ENCODE measurements around the gene SPINK7.
"Not testable (repeated sequence)": the region's sequence is repeated elsewhere in the genome, so short reads cannot be mapped to it uniquely, and the experiment has no call there.

Gene SPINK7

DNA sequence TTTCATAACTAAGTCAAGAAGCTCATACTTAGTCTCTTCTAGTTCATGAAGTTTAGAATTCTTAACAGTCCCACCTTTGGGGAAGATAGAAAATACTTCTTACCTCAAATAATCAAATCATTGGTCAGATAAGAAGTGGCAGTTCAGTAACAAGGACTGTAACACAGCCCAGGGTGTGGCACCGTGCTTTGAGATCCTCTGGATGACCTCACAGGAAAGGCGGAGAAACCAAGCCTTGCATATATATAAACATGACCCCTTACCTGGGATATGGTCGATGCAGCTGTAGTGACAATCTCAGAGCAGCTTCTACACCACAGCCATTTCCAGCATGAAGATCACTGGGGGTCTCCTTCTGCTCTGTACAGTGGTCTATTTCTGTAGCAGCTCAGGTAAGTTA, at the start of gene SPINK7:
Gene SPINK7 (plus strand): TSS at position 271 of the 400 bp plus-strand sequence. CDS start 61 bp downstream, at position 332.
- no peak for DNase-seq

DNA sequence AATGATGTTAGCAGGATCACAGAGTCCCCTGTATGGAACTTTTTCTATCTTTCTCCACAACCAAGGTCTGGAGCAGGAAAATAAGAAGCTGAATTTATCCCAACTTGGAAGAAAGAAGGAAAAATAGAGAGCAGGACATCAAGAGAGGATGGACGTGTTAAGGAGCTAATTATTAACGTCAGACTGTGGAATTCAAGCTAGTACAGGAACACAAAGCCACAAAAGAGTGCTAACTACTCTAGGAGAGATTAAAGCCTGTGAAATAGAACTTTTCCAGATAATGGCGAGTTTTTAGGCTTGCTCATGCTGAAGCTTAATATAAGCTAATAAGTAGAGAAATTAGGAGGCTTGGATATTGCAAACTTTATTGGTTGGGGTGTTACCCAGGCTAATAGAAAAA, 44.3 kb upstream of the SPINK7 start:
- no peak for DNase-seq

DNA sequence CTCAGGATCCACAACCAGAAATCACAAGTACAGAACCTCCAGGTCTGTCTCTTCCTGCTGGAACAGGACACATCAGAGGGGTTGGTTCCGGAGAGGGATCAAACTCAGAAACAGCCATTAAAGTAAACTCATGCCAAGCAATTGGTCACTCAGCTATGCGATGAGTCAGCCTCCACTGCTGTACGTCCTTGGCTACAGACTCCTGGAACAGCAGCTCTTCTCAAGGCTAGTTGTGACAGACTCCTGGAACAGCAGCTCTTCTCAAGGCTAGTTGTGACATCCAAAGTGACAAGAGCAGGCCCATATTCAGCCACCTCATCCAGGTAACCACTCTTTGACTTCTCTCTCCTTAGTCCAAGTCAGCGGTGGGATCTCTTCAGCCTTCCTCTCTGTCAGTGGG, 43.7 kb upstream of the SPINK7 start, which contains the start of gene SPINK13:
Gene SPINK13 (plus strand): TSS at position 229 of the 400 bp plus-strand sequence. CDS start 1,279 bp downstream, outside the sequence.
- no peak for DNase-seq

DNA sequence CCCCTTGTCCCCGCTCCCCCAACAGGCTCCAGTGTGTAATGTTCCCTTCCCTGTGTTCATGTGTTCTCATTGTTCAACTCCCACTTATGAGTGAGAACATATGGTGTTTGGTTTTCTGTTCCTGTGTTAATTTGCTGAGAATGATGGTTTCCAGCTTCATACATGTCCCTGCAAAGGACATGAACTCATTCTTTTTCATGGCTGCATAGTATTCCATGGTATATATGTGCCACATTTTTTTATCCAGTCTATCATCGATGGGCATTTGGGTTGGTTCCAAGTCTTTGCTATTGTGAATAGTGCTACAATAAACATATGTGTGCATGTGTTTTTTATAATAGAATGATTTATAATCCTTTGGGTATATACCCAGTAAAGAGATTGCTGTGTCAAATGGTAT, 37.1 kb upstream of the SPINK7 start:
- not testable (repeated sequence) for DNase-seq

DNA sequence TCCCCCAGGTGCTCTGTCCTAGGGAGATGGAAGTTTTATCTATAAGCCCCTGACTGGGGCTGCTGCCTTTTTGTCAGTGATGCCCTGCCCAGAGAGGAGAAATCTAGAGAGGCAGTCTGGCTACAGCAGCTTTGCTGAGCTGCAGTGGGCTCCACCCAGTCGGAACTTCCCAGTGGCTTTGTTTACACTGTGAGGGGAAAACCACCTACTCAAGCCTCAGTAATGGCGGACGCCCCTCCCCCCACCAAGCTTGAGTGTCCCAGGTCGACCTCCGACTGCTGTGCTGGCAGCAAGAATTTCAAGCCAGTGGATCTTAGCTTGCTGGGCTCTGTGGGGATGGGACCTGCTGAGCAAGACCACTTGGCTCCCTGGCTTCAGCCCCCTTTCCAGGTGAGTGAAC, 31.3 kb upstream of the SPINK7 start:
- DNase-seq: not testable (repeated sequence)

DNA sequence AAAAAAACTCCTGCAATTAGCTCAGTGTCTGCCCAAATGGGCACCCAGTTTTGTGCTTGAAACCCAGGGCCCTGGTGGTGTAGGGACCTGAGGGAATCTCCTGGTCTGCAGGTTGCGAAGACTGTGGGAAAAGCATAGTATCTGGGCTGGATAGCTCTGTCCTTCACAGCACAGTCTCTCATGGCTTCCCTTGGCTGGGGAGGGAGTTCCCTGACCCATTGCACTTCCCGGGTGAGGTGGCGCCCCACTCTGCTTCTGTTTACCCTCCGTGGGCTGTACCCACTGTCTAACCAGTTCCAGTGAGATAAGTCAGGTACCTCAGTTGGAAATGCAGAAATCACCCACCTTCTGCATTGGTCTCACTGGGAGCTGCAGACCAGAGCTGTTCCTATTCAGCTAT, 30.9 kb upstream of the SPINK7 start:
- not testable (repeated sequence) for DNase-seq

DNA sequence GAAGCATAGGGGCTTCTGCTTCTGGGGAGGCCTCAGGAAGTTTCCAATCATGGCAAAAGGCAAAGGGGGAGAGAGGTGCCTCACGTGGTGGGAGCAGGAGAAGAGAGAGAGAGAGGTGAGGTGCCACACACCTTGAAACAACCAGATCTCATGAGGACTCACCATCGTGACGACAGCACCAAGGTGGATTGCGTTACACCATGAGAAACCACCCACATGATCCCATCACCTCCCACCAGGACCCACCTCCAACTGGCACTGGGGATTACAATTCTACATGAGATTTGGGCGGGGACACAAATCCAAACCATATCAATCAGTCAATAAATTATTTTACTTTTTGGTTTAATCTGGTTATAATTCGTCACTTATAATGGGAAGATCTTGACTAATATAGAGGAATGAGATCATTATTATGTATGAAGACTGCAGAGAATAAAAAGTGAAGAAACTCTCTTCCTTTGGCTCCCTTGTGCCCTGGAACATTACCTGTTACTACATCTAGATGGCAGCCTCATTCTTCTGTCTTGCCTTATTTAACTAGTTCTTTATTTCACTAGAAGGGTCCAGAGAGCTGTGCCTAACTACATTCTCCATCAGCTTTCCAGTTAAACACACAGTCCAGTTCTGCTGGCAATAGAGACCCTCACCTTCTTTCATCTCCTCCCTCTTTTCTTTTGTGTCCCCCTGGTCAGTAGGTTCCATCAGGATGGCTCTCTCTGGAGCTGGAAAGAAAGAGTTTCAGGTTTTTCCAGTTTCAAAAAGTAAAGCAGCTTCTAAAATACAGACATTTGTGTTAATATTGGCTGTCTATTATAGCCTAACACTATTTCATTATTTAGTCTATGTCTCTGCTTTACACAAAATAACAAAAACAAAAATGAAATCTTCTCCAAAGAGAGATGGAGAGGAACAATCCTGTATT, 21.7 kb upstream of the SPINK7 start:
- no peak for DNase-seq

DNA sequence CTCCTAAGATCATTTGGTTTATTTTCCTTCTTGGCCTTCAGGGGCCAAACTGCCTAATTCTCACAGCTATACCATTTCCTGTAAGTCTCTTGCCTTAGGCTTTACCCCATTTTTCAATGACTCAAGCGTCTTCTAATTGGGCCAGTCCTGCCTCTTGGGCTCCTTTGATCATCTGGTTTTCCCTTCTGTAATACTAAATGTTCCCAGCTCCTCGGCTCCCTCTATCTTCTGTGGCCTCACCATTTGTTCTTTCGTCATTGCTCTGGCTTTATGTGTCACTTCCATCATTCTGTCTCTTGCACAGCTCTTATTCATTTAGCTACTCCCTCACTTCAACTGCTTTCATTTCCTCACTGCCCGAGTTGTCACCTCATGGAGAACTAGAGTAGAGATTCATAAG, 14.5 kb upstream of the SPINK7 start:
- DNase-seq: no peak

DNA sequence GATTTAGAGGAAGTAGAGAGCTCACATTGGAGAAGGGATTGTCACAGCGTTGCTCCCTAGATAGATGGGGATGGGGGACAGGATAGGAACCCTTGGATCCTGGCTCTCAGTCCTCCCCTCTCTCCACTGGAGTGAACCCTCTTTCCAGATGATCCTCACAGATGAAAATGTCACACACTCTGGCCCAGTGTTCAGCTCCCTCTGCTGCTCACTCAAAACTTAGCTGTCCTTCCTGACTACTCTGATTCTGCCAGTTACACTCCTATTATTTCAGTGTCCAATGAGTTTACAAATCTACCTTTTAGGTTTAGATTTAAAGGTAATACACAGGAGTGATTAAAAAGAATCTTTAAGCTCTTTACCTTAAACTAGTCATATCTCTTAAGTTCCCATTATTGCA, 5.8 kb upstream of the SPINK7 start:
- DNase-seq: no peak

DNA sequence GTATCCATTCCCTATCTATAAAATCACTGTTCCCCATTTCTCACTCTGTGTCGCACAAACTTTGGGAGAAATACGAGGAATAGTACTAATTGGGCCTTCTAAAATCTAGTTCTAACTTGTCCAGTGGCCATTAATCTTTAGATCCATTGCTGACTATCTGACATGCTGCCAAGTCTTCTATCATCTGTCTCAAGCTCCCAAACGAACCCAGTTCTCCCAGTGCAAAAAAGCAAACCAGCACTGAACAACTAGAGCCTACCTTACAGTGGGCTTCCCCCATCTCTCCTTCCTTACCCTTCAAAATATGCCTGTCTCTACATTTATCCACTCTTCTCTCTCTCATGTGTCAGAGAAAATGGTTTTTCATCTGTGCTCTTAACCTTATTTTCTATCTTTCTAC, 3.2 kb upstream of the SPINK7 start:
- DNase-seq: no peak

DNA sequence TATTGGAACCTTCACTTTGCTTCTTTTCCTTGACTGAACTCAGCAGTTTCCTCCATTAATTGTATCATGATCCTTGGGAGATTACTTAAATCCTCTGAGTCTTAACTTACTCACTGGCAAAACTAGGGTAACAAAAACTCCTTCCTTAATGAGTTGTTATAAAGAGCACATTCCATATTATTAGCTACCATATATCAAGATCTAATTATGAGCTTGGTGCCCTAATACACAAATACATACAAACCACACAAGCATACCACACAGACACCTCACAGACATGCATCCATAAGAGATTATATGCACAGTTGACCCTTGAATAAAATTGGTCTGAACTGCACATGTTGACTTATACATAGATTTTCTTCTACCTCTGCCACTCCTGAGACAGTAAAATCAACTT, 2.5 kb upstream of the SPINK7 start:
- no peak for DNase-seq

DNA sequence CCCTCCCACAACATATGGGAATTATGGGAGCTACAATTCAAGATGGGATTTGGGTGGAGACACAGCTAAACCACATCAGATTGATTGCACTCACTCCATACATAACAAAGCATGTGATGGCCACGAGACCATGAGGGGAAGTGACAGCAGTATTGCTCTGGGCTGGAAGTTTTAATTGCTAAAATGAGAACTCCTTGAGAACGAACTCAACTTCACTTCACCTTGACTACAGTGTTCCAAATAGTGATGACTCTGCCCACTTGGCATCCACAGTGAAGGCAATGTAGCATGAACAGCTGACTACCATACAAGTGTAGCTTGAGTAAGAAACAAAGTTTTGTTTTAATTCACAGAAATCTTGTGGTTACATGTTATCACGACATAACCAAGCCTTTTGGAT, 739 bp upstream of the SPINK7 start:
- DNase-seq: no peak

DNA sequence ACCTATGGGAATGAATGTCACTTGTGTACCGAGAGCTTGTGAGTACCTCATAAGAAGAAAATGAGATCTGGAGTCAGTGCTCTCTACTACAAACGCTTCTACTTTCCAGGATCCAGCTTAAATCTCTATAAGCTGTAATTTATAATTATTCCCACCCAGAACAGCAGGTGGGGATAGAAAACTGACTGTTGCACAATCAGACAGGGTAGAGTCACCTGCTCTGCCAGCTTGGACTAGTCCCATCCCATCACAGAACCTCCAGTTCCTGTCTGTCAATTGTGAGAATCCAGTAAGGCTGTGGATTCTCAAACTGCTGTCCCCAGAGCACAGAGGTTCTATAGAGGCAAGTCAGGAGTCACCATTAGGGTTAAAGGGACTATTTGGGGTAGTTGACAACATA, 2.0 kb downstream of the SPINK7 start:
- DNase-seq: no peak

DNA sequence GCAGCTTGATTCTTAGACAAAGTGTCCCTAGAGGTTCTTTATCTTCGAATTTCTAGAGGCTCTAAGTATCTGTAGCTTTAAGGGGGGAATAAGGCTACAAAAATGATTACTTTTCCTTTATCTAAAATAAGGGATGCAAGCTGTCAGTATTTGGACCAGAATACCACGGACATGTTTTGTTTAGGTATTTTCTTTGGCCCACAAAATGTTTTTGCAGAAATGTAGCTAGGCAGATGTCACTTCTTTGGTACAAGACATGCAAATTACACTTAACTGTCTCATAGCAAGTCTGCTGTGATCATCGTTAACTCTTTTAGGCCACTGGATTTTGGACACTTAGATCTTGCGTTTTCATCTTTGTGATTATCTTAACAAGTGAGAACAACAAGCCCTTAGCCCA, 2.5 kb downstream of the SPINK7 start:
- no peak for DNase-seq

DNA sequence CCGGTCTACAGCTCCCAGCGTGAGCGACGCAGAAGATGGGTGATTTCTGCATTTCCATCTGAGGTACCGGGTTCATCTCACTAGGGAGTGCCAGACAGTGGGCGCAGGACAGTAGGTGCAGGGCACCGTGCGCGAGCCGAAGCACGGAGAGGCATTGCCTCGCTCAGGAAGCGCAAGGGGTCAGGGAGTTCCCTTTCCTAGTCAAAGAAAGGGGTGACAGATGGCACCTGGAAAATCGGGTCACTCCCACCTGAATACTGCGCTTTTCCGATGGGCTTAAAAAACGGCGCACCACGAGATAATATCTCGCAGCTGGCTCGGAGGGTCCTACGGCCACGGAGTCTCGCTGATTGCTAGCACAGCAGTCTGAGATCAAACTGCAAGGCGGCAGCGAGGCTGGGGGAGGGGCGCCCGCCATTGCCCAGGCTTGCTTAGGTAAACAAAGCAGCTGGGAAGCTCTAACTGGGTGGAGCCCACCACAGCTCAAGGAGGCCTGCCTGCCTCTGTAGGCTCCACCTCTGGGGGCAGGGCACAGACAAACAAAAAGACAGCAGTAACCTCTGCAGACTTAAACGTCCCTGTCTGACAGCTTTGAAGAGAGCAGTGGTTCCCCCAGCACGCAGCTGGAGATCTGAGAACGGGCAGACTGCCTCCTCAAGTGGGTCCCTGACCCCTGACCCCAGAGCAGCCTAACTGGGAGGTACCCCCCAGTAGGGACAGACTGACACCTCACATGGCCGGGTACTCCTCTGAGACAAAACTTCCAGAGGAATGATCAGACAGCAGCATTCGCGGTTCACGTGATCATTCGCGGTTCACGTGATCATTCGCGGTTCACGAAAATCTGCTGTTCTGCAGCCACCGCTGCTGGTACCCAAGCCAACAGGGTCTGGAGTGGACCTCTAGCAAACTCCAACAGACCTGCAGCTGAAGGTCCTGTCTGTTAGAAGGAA, 8.1 kb downstream of the SPINK7 start:
- not testable (repeated sequence) for DNase-seq

DNA sequence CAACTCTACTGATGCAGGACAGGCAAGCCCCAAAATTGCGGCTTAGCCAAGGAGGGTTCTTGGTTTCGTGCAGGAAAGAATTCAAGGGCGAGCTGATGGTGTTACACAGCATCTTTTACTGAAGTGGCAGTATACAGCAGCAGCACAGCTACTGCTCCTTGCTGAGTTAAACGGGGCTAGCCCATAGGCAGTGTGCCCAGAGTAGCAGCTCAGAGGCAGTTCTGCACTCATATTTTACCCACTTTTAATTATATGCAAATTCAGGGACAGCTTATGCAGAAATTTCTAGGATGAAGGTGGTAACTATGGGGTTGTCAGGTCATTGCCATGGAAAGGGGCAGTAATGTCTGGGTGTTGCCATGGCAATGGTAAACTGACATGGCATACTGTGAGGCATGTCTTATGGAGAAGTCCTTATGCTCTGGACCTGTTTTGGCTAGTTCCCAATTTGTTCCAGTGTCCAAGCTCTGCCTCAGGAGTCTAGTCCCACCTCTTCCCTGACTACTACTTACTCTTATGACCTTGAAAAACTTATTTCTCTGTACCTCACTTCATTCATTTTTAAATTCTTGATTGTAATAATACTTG, 21.1 kb downstream of the SPINK7 start:
- no peak for DNase-seq

DNA sequence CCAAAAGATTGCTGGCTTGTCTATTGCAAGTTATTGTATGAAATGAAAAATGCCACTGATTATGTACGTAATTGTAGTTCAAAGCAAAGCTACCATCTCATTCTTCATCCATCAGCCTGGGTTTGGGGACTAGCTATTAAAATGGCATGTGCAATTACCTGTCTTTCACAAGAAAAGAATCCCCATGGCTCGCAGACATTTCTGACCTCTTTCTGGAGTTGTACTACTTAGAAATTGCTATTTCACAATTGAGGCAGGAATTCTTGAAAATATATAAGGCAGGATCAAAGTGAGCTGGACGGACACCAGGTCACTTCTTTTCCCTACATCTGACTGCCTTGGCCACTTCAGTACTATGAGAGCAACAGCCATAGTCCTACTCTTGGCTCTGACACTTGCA, 23.0 kb downstream of the SPINK7 start, which contains the start of gene SPINK9:
Gene SPINK9 (plus strand): TSS at position 301 of the 400 bp plus-strand sequence. CDS start 55 bp downstream, at position 356.
- DNase-seq: no peak

DNA sequence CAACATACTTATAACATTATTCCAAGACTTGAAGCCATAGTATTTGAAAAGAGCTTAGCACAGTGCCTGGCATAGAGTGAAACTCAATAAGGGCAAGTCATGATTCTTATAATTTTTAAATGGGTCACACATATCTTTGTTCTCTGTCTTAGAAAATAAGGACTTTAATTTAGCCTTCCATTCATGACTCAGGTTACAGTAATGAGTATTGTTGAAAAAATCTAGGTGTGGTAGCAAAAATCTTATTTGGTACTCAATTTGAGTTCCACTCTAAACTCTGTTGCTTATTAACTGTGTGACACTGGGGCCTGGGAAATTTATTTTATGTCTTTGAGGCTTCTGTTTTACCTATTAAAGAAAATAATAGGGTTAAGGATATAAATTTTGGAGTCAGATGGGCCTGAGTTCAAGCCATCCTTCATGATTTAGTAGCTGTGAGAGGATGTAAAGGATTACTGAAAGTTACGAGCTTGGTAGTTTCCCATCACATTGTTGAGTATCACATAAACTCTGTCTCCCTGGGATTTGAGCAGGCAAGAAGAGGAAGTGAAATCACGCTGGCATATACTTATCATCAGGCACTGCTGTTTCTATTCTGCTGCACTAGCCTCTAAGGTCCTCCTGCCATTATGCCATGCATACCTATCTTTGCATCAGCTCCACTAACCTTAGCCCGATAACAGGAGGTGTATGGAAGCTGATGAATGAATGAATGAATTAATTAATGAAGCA, 24.6 kb downstream of the SPINK7 start:
- DNase-seq: no peak

DNA sequence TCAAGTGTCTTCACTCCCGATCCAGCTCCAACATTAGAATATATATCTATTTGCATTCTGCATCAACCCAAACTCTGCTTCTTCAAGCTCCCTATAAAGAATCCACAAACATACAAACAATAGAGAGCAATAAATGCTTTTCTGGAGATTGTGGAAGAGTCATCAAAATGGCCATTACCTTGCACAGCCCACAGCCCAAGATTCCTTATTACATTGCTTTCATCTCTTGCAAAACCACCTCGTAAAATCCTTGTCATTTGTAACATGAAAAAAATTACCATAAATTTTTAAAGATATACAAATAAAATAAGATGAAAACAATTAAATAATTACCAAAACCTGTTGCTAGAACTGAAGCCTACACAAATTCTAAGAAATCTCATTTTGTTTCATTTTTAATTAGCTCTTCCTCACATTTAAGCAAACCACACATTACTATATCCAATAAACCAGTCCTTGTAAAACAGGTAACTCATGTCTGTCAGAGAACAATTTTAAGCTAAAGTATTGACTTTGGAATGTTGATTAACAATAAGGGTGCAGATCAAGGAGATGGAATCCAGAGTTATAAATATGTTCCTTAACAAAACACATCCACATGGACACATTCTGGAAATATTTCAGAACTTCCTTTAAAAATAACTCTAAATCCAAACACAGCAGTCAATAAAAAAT, 30.3 kb downstream of the SPINK7 start:
- no peak for DNase-seq

DNA sequence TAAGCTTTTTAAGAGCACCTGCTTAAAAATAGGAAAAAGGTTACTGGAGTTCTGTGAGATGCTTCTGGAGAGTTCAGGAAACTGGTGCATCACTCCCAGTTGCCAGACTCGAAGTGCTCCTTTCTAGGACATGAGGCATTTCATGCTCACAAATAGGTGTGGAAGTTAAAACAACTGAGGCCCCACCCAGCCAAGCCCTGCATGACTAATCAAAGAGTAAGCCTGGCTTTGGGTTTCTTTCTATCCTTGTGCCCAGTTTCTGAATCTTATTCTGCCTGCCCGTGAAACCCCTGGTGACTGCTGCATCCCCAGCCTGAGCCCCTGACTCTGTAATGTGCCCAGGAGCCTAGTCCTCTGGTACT, 30.8 kb downstream of the SPINK7 start:
- DNase-seq: no peak

DNA sequence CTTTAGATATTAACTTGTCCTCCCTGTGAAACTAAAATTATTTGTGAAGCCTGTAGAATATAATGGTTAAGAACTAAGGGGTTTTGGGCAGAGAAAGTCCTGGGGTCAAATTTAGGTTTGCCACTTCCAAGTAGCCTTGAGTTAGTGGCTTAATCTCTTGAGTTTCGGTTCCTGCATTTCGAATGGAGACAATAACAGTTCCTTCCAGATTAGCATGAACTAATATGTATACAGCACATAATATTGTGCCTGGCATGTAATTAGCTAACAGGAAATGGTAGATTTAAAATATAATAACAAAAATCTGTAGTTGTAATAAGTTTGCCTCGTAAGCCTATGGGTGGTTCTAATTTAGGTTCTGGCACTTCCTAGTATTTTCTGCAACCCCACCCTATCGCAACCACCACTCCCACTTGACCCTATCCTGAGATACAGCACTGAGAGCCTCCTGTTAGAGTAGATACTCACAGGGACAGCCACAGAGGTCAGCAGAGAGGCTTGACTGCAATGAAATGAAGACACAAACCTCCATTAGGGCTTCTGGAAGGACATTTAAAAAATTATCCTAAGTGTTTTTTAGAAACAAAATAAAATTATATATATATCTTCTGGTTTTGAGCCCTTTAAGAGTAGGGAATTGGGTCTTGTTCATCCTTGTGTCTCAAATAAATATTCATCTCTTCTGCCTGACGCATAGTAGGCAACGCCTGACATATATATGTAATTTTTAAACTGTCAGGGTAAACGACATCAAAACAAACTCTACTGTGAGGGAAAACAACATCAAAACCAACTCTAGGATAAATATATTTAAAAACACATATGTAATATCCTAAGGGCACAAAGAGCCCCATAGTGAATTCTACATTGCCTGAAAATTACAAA, 31.6 kb downstream of the SPINK7 start:
- DNase-seq: no peak
